GM18873 (cell line): ENCODE results near the gene KRT74.

Experiments used
- ATAC-seq: cut with Tn5 transposase; IDR thresholded peaks from one replicate; pipeline ENCODE4 v1.9.1; 2021; ENCODE audit warnings: mild to moderate bottlenecking, moderate library complexity, moderate number of reproducible peaks; ENCODE audit not compliant: unreplicated experiment, low FRiP score

The KRT74 gene

DNA sequence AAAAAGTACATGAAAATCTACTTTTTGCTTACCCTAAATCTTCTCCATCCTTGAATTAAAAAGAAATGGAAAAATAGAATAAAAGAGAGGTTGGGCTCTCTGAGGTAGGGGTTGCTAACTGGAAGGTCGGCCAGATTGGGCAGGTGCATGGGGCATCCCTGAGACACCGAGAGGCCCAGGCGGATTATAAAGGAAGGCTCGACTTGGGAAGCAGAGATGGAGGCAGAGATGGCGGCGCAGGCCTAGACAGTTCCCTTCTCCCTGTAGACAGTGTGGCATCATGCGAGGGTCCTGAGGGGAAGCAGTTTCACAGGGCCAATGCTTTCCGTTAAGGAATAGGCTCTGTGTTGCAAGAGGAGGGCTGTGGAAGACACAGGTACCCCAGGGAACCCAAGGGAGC is 3.7 kb upstream of the KRT74 start:
- ATAC-seq: no peak

GRCh38 chr12:52575948-52576347 is 2.3 kb upstream of the KRT74 start:
- ATAC-seq: no peak

DNA sequence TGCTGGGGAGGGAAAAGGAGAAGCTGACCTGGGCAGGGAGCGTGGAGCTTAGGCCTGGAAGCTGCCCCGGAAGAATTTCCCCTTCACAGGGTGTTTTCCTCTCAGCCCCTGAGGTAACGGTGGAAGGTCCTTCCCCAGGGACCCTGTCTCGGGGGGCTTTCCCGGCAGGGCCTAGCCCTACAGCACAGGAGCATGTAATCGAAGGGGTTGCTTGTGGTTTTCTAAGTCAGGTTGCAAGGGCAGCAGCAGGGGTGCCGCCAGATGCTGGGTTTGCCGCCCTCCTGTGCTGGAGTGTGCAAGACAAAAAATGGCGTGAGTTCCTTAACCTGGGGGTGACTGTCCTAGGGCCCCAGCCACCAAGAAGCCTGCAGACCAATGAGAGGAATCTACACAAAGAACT is 1.6 kb upstream of the KRT74 start:
- ATAC-seq: no peak

GRCh38 chr12:52573306-52573705 is 337 bp downstream of the KRT74 start:
- no peak for ATAC-seq

DNA sequence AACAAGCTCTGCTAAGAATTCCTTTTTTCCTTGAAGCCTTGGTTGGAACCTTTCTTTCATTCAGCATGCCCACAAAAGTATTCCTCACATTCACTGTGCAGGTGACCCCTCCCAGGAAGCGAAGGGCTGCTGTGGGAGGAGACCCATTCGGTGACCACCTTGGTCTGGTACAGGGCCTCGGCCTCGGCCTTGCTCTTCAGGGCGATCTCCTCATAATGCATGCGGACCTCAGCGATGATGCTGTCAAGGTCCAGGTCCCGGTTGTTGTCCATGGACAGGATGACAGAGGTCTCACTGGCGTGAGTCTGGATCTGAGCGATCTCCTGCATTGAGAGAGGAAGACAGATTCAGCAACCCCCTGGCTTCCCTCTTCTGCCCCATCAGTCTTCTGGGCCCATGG is 3.1 kb downstream of the KRT74 start:
- ATAC-seq: no peak

GRCh38 chr12:52568111-52568510 is 5.5 kb downstream of the KRT74 start:
- ATAC-seq: no peak

GRCh38 chr12:52566847-52567291 is 6.8 kb downstream of the KRT74 start:
- ATAC-seq: no peak

DNA sequence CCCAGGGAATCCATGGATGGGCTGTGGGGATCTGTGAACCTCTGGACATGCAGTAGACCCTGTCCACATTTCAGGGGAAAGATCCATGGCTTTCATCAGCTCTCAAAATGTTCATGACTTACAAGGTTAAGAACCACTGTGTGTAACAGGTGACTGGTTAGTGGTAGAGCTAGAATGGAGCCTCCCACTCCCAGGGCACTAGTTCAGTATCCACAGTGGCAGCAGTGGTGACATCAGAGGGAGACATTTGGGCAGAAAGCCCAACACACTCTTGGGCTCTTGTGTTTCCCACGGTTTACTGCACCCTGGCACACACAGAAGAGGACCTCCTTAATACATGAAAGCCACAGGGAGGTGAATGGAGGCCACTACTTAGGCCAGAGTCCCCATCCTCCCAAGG is 9.1 kb downstream of the KRT74 start:
- ATAC-seq: no peak

GRCh38 chr12:52561880-52562449 is 11.7 kb downstream of the KRT74 start:
- ATAC-seq: no peak

DNA sequence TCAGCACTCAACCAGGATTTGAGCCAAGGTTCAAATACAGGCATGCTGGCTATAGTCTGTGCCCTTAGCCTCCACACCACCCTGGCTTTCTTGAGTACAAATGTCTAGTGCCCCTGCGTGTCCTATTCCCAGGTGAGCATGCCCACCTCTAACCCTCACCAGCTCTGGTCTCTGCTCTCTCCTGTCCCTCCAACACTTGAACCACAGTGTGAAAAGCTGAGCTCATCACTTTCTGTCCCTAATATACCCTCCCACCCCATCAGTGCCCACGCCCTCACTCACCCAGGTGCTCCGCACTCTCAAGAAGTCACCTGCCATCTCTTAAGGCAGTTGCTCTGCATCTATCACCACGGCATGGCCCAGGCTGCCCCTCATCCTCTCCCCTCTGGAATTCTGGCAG is 13.7 kb downstream of the KRT74 start:
- ATAC-seq: no peak

- ATAC-seq: no peak
These were observed 14.7 kb downstream of the KRT74 start for GRCh38 chr12:52558781-52559445.

DNA sequence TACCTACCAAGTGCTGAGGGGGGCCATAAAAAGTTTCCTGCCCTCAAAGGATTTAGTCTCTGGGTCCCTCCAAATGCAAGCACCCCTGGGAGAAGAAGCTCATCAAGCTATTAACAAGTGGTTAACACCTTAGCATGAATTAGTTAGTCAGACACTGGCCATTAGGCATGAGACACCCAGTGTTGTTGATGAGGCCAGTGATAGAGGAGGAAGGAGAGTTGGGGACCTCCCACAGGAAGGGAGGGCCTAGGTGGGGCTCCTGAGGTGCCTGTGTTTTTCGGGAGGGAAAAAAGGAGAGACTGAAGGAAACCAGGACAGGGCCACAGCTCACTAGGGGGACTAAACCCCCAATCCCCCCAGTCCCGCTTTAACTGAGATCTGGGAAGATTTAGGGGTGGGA is 16.2 kb downstream of the KRT74 start:
- ATAC-seq: no peak

DNA sequence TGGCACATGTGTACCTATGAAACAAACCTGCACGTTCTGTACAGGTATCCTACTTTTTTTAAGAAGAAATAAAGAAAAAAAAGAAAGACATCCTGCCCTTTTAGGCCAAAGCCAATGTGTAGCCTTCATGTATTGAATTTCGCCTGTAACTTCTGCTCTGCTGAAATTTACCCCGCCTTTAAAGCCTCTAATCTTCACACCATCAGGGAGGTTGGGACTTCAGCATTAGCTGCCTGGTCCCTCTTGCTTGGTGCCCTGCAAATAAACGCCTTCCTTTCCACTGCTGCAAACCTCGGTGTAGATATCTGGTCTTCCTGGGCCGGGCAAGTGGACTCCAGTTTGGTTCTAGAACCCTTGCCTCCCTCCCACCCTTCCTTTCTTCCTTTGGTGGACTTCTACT is 18.1 kb downstream of the KRT74 start:
- no peak for ATAC-seq

DNA sequence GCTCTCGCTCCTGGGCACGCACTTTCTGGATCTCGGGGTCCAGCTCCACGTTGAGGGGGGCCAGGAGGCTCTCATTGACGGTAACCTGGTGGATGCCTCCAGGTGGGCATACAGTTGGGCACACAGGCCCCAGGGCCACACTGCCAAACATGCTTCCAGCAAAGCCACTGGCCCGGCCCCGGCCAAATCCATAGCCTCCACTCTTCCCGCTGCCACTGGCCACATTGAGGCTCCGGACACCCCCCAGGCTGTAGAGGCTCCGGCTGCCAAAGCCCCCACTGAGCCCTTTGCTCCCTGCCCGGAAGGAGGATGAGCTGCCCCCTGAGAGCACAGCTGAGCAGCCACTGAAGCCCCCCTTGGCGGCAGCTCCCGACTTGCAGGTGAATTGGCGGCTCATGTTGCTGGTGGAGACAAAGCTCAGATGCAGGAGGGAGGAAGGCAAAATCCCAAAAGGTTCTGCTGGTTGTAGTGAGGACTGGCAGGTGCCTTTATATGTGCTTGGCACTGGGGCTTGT is 20.9 kb downstream of the KRT74 start, which contains the start of gene KRT71:
TSS of gene KRT71 (minus strand) at position 465 of the 515 bp plus-strand sequence. CDS start at position 397, 68 bp downstream.
- no peak for ATAC-seq

DNA sequence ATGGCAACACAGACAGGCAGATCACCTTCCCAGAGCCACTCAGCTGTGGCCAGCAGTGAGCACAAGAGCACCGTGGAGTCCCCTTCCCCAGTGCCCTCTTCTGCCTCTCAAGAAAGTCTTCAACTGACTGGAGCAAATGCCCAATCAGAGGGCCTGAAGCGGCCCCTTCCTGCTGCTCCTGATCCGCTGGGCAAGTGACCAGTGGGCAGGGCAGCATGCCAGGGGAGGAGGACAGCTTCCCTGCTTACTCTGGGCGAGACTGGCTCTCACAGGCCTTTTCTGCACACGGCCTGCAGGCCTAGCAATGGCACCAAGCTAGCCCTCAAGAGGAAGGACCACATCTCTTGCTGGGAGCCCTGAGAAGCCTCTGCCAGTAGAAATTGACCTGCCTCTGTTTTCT is 21.6 kb downstream of the KRT74 start:
- ATAC-seq: no peak

GRCh38 chr12:52551216-52551865 is 22.3 kb downstream of the KRT74 start:
- no peak for ATAC-seq

GRCh38 chr12:52546126-52546525 is 27.5 kb downstream of the KRT74 start:
- no peak for ATAC-seq

DNA sequence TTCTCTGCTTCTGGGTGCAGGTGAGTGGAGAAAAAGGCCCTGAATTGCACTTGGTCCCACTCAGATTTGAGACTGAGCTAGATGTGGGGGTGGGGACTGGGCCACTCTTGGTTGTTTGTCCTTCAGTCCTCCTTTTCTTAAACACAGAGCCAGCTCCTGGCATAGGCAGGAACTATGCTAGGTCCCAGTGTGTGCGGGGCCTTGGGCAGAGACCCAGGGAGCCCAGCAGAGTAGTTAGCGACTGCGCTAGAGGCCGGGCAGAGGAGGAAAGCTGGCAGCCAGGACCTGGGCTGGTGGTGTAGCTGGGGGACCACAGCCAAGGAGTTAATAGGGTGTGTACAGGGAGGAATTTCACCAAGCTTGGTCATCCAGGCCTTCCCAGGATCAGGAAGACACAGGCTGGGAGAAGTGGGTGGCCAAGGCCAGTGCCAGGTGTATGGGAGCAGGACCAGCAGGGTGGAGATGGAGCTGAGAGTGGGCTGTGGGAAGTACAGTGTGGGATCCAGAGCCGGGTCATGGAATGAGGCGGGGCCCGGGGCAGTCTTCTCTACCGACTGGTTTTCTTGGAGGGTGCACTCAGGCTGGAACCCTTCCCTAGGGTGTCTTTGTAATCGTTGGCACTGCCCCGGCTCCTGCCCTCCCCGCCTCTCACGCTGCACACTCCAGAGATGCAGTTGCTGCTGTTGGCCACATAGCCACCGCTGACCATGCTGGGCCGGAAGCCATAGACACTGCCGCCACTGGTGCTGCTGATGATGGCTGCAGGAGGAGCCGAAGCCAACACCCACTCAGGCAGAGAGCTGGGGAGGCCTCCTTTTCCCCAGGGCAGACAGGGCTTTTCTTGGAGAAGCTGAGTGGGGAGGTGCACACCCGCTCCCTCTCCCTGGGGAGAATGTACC is 29.4 kb downstream of the KRT74 start:
- ATAC-seq: no peak

GRCh38 chr12:52542785-52543318 is 30.8 kb downstream of the KRT74 start:
- ATAC-seq: no peak

DNA sequence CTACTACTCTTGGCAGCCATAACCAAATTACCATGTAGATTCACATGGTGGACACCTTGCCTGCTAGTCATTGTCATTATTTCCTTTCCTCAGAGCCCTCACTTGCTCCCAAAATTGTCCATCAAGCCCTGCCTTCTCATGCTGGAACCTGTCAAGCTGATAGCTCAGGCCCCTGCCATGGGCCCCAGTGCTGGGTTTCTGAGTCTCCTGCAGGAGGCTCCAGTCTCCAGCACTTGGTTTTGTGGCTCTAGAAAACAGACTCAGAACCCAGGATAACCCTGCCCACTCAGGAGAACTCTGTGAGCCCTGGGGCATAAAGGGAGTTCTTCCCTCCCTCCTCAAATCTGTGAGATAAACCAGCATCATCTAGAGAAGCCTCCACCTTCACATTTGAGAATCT is 31.5 kb downstream of the KRT74 start:
- ATAC-seq: no peak
